ENCODE measurements around the gene SEPTIN10.

DNA sequence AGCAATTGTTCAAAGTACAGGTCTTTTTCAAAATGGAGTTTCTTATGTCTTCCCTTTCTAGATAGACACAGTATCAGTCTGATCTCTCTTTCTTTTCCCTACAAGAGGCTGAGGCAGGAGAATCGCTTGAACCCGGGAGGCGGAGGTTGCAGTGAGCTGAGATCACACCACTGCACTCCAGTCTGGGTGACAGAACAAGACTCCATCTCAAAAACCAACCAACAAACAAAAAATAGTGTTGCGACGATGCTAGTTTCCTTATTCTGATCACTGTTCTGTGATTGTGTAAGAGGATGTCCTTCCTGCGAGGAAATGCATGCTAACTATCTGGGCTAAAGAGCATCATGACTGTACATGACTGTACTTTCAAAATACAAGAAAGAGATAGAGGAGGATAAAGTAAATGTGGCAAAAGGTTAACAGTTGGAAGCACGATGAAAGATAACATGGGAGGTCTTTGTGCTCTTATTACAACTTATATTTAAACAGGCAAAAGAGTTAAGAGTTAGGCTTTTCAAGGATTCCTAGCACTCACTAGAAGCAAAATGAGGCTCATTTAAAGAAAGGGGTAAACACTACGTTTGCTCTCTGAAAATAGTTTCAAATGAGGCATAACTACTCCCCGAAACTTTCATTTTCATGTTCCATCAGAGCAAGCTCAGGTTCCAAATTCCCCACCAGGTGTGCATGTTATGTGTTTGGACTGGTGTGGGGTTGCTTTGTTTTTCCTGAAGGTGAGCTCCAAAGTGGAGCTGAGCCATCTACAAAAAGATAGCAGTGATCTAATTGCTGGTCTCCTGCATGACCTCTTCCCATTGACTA, 24.2 kb upstream of the SEPTIN10 start:
- TF ChIP-seq, protein P1, sequence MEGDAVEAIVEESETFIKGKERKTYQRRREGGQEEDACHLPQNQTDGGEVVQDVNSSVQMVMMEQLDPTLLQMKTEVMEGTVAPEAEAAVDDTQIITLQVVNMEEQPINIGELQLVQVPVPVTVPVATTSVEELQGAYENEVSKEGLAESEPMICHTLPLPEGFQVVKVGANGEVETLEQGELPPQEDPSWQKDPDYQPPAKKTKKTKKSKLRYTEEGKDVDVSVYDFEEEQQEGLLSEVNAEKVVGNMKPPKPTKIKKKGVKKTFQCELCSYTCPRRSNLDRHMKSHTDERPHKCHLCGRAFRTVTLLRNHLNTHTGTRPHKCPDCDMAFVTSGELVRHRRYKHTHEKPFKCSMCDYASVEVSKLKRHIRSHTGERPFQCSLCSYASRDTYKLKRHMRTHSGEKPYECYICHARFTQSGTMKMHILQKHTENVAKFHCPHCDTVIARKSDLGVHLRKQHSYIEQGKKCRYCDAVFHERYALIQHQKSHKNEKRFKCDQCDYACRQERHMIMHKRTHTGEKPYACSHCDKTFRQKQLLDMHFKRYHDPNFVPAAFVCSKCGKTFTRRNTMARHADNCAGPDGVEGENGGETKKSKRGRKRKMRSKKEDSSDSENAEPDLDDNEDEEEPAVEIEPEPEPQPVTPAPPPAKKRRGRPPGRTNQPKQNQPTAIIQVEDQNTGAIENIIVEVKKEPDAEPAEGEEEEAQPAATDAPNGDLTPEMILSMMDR (IDR thresholded peaks at IDR 0.05), result no peak
- TF ChIP-seq POLR2A (IDR thresholded peaks at IDR 0.05), result no peak
